HG03520 (cell line): Measurements from ENCODE around the gene ARHGEF16.

Experiments used
- ATAC-seq: cut with Tn5 transposase; IDR thresholded peaks from one replicate; pipeline ENCODE4 v1.9.1; 2021; ENCODE audit warnings: mild to moderate bottlenecking, moderate library complexity; ENCODE audit not compliant: unreplicated experiment

The ARHGEF16 gene

GRCh38 chr1:3466366-3467075 is 12.1 kb downstream of the ARHGEF16 start:
- ATAC-seq, result no peak

GRCh38 chr1:3467096-3468036 is 12.9 kb downstream of the ARHGEF16 start:
- ATAC-seq, result no peak

- no peak for ATAC-seq
These were observed 14.0 kb downstream of the ARHGEF16 start for GRCh38 chr1:3468236-3469103.

DNA sequence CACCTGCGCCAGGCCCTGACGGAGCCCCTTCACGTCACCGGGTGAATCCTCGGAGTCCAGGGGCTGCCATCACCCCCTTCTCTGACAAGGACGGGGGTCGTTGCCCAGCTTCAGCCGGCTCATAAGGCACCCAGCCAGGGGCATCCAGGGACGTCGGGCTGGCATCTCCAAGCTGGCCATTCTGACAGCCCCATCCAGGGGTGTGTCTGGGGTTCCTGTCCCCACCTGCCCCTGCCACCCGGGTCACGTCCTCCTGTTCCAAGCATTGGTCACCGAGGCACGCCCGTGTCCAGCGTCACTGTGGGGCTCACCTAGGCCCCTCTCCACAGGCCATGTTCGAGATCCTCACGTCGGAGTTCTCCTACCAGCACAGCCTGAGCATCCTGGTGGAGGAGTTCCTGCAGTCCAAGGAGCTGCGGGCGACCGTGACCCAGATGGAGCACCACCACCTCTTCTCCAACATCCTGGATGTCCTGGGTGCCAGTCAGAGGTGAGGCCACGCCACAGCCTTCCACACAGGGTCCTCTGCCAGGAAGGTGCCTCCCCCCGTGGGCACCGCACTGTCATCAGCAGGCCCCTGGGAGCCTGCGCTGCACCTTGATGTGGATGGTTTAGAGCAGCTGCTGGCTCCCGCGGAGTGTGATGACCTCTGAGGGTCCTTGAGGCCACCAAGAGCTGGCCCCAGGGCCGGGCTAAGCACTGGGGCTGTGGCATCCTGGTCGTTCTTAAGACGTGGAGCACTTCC is 14.8 kb downstream of the ARHGEF16 start:
- ATAC-seq, result no peak

DNA sequence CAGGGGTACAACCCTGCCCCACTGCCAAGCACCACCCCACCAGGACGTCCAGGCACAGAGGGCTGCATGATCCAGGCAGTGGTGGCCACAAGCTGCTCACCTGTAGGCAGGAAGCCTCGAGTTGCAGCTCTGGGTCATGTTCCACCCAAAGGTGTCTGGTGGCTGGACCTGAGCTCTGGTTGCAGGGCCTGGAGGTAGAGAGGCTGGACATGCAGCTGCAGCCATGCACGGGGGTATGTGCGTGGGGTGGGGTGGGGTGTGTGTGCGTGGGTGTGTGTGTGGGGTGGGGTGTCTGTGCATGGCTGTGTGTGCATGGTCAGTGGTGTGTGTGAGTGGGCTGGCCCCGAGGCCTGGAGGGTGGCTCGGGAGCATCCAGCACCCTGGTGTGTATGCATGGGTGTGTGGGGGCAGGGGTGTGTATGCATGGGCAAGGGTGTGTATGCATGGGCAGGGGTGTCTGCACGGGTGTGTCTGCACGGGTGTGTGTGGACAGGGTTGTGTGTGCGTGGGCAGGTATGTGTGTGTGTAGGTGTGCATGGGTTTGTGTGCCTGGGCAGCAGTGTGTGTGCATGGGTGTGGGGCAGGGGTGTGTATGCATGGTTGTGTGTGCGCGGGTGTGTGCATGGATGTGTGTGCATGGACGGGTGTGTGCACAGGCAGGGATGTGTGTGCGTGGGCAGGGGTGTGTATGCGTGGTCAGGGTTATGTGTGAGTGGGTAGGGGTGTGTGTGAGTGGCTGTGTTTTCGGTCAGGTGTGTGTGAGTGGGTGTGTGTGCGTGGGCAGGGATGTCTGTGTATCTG is 15.6 kb downstream of the ARHGEF16 start:
- ATAC-seq, result no peak

- ATAC-seq, result no peak
These were observed 16.3 kb downstream of the ARHGEF16 start for GRCh38 chr1:3470650-3471355.

- no peak for ATAC-seq
These were observed 17.1 kb downstream of the ARHGEF16 start for GRCh38 chr1:3471356-3472087.

GRCh38 chr1:3472088-3472850 is 17.8 kb downstream of the ARHGEF16 start:
- ATAC-seq, result no peak

DNA sequence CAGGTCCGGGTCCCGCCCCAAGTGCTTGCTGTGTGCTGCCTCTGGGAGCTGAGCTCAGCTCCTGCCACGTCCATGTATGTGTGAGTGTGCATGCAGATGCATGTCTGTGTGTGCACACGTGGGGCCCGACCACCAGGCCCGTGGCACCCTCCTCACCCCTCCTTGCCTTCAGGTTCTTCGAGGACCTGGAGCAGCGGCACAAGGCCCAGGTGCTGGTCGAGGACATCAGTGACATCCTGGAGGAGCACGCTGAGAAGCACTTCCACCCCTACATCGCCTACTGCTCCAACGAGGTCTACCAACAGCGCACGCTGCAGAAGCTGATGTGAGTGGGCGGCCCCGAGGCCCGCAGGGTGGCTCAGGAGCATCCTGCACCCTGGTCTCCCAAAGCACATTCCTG is 18.4 kb downstream of the ARHGEF16 start:
- no peak for ATAC-seq

DNA sequence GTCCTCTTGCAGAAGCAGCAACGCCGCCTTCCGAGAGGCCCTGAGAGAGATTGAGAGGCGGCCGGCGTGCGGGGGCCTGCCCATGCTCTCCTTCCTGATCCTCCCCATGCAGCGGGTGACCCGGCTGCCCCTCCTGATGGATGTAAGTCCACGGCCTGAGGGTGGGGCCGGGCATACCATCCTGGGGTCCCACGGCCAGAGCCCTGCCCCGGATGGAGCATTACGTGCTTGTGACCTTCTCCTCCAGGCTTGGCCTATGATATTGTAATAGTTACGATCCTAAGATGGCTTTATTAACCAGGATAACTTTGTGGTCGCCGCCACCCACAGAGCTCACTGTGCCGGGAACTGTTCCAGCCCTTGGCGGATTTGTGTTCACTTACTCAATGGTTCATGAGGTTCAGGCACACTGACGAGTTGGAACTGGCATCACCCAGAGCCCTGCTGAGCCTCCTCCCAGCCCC is 18.9 kb downstream of the ARHGEF16 start:
- ATAC-seq, result no peak

DNA sequence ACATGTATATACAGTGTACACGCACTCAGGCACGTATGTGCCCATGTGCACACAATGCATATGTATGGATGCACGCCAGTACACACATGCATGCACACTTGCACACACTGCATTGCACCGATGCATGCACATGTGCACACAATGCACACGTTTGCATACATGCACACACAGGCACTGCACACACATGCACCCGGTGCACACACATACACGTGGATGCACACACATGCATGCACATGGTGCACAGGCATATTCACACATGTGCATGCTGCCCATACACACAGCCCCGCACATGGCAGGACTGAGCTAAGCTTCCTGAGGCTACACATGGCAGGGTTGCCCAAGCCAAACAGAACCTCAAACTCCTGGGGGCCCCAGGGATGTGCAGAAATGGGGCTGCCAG is 19.6 kb downstream of the ARHGEF16 start:
- ATAC-seq, result no peak

GRCh38 chr1:3474421-3474820 is 20.0 kb downstream of the ARHGEF16 start:
- no peak for ATAC-seq

- no peak for ATAC-seq
These were observed 21.5 kb downstream of the ARHGEF16 start for GRCh38 chr1:3475839-3476573.

DNA sequence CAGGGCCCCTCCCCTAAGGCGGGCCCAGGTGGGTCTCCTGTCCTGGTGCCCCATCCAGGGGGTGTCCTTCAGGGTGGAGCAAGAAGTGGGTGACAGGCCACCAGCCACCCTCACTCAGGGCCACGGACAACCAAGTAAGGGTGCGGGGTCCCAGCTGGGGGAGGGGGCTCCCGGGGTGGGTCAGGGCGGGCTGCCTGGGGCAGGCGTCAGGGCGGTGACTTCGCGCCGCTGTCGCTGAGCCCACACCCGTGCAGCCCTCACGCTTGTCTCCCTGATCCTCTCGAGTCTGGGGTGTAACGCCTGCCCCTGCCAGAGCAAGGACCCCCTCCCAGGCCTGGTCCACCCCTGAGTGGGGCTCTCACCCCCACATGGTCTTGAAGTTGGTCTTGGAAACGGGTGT is 22.2 kb downstream of the ARHGEF16 start:
- no peak for ATAC-seq

DNA sequence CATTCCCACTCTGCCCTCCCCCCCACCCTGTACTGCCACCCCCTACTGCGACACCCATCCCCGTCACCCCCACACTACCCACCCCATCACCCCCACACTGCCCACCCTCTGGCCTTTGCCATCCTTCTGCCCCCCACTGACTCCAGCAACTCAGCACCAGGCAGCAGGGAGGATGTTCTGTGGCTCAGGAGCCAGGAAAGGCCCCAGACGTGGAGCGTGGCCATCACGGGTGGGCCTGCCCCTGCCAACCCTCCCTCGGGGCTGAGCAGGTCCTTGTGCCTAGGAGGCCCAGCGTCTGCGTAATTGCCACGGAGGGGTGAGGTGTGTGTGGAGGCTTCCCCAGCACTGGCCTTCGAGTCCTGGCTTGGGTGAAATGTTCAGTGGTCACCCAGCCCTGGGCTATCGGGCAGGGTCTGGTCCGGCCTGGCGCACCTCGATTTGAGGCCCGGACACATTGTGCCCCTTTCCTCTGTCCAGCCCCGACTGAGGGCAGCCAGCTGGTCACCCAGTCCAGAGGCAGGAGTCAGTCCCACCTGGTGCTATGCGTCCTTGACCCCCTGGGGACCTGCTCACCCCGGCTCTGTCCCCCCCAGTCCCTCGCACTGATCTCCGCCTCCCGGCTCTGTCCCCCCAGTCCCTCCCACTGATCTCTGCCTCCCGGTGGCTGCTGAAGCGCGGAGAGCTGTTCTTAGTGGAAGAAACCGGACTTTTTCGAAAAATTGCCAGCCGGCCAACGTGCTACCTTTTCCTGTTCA is 23.0 kb downstream of the ARHGEF16 start:
- ATAC-seq, result no peak

DNA sequence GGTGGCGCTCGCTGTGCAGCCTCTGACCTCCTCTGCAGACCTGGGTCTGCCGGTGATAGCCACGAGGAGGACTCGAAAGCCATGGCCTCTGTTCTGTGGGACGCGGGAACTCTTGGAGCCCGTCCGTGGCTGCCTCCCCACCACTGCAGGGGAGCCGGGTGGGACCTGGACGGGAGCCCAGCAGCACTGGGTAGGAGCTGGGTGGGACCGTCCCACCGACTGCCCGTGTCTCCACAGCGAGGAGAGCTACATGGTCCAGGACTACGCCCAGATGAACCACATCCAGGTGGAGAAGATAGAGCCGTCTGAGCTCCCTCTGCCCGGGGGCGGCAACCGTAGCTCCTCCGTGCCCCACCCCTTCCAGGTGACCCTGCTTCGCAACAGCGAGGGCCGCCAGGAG is 23.7 kb downstream of the ARHGEF16 start:
- ATAC-seq, result no peak
